H1 (cell line): ENCODE data around the gene TMEM178B.

ENCODE experiments used
- CHD1 ChIP-seq: IDR thresholded peaks from 2 replicates; pipeline ENCODE4 v1.6.1; 2012; ENCODE audit warnings: low read depth, low read length, improper control_type of control experiment
- EZH2 ChIP-seq: fragments of 200-600 bp; sonication (generic); IDR thresholded peaks from 2 replicates; pipeline ENCODE4 v1.7.1; 2012; ENCODE audit warnings: low read depth, mild to moderate bottlenecking, moderate library complexity, low read length, inconsistent platforms; ENCODE audit not compliant: severe bottlenecking
- GTF2F1 ChIP-seq: IDR thresholded peaks from 2 replicates; pipeline ENCODE4 v1.6.1; 2012; ENCODE audit warnings: low read depth, low read length, improper control_type of control experiment, borderline replicate concordance
- NRF1 ChIP-seq: IDR thresholded peaks from 2 replicates; pipeline ENCODE4 v1.6.1; 2011; ENCODE audit warnings: mild to moderate bottlenecking, low read depth, low read length, improper control_type of control experiment
- PHF8 ChIP-seq: fragments of 200-600 bp; sonication (generic); conservative IDR thresholded peaks from 2 replicates; pipeline ENCODE4 v1.7.1; 2012; ENCODE audit warnings: low read depth, mild to moderate bottlenecking, inconsistent platforms, low read length, moderate library complexity
- POLR2A ChIP-seq, 2 experiments: IDR thresholded peaks; 1 replicate in 1 of 2; 2 replicates in 1 of 2; pipeline ENCODE4 v1.6.1; 2011; ENCODE audit warnings: low read depth in 2 of 2, low read length in 2 of 2, mild to moderate bottlenecking in 2 of 2; ENCODE audit errors: control extremely low read depth in 1 of 2
- POLR2AphosphoS5 ChIP-seq: IDR thresholded peaks from 2 replicates; pipeline ENCODE4 v1.6.1; 2011; ENCODE audit warnings: low read depth, low read length
- RFX5 ChIP-seq: IDR thresholded peaks from 2 replicates; pipeline ENCODE4 v1.6.1; 2011; ENCODE audit warnings: low read depth, low read length, improper control_type of control experiment, borderline replicate concordance
- TF ChIP-seq, protein P1 (sequence below): IDR thresholded peaks from 2 replicates; pipeline ENCODE4 v1.6.1; 2012; ENCODE audit warnings: low read length, inconsistent platforms
- TF ChIP-seq, protein P2 (sequence below), 3 experiments: IDR thresholded peaks; 1 replicate in 2 of 3; 2 replicates in 1 of 3; pipeline versions ENCODE4 v1.5.1 to v1.6.1; 2011; ENCODE audit warnings: low read length in 3 of 3, mild to moderate bottlenecking in 3 of 3, inconsistent platforms in 2 of 3, low read depth in 1 of 3, moderate library complexity in 1 of 3; ENCODE audit not compliant: insufficient read depth in 1 of 3; ENCODE audit errors: control extremely low read depth in 1 of 3
- TF ChIP-seq, protein P3 (sequence below): IDR thresholded peaks from 2 replicates; pipeline ENCODE4 v1.6.1; 2012; ENCODE audit warnings: inconsistent platforms

DNA sequence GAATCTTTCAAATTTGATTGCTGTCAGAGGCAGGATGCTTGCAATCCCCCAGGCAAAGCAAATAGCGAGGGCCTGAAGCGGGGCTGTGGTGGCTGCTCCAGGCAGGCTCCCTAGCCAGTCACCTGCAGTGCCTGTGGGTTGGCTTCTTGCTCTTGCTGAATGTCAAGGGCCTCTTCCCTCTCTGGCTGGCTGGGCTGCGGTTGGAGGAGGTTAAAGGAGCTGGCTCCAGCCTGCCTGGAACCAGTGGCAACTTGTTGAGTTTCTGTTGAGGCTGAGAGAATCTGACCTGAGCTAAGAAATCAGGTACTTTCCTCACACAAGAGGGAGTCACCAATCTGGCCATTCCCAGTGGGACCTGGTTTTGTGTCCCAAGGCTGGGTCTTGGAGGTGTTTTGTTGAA, 134.7 kb downstream of the TMEM178B start:
- TF ChIP-seq CHD1 (no peak), POLR2A (IDR thresholded peaks at IDR 0.05; ENCODE audit: control extremely low read depth in 1 of 2, low read depth in 2 of 2, low read length in 2 of 2) (no peak), NRF1 (no peak), POLR2AphosphoS5 (no peak), PHF8 (no peak), EZH2 (no peak), GTF2F1 (no peak), RFX5 (no peak)
- TF ChIP-seq, protein P1, sequence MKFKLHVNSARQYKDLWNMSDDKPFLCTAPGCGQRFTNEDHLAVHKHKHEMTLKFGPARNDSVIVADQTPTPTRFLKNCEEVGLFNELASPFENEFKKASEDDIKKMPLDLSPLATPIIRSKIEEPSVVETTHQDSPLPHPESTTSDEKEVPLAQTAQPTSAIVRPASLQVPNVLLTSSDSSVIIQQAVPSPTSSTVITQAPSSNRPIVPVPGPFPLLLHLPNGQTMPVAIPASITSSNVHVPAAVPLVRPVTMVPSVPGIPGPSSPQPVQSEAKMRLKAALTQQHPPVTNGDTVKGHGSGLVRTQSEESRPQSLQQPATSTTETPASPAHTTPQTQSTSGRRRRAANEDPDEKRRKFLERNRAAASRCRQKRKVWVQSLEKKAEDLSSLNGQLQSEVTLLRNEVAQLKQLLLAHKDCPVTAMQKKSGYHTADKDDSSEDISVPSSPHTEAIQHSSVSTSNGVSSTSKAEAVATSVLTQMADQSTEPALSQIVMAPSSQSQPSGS: no peak
- TF ChIP-seq, protein P2, sequence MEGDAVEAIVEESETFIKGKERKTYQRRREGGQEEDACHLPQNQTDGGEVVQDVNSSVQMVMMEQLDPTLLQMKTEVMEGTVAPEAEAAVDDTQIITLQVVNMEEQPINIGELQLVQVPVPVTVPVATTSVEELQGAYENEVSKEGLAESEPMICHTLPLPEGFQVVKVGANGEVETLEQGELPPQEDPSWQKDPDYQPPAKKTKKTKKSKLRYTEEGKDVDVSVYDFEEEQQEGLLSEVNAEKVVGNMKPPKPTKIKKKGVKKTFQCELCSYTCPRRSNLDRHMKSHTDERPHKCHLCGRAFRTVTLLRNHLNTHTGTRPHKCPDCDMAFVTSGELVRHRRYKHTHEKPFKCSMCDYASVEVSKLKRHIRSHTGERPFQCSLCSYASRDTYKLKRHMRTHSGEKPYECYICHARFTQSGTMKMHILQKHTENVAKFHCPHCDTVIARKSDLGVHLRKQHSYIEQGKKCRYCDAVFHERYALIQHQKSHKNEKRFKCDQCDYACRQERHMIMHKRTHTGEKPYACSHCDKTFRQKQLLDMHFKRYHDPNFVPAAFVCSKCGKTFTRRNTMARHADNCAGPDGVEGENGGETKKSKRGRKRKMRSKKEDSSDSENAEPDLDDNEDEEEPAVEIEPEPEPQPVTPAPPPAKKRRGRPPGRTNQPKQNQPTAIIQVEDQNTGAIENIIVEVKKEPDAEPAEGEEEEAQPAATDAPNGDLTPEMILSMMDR (IDR thresholded peaks at IDR 0.05; ENCODE audit: control extremely low read depth in 1 of 3, insufficient read depth in 1 of 3, low read depth in 1 of 3, low read length in 3 of 3): no peak
- TF ChIP-seq, protein P3, sequence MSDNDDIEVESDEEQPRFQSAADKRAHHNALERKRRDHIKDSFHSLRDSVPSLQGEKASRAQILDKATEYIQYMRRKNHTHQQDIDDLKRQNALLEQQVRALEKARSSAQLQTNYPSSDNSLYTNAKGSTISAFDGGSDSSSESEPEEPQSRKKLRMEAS: no peak
